Body of pancreas (tissue), 4 donors: ENCODE measurements around the gene TTLL9.

Source experiments
- CTCF ChIP-seq, 7 experiments: fragments of 450-650 bp in 4 of 7; fragments of 200-600 bp in 3 of 7; sonication (generic) in 3 of 7; IDR thresholded peaks; one replicate each; pipeline ENCODE4 v1.5.1; 2016 to 2019; ENCODE audit warnings: antibody characterized with exemption in 7 of 7
- POLR2A ChIP-seq, 3 donors: fragments of 450-650 bp; IDR thresholded peaks; one replicate each; pipeline ENCODE4 v1.6.1; 2016; ENCODE audit warnings: antibody characterized with exemption in 3 of 3, mild to moderate bottlenecking in 2 of 3

- peak; percentile 56 to 73 (median 63) for TF ChIP-seq CTCF (IDR thresholded peaks at IDR 0.05)
- no peak for TF ChIP-seq POLR2A (IDR thresholded peaks at IDR 0.05)
These were observed 37.1 kb upstream of the TTLL9 start for GRCh38 chr20:31833130-31833930.
